Measurements from ENCODE around the gene EDNRA.

The EDNRA gene

GRCh38 chr4:147479376-147479775 is 1.5 kb upstream of the EDNRA start:
- H3K9me2 ChIP-seq (replicated peaks; ENCODE audit: low read depth, low read length) = peaks cover 5% of the 10 kb centered on the region; the same call in 1 of the 2 replicates
- H3K9ac ChIP-seq (ENCODE audit: low read depth, low read length, poor library complexity, severe bottlenecking) = no peak overlapping the region
- no peaks in the 10 kb centered on the region for H3K27me3 ChIP-seq (ENCODE audit: insufficient read depth, low read length, poor library complexity, severe bottlenecking)
- H2AFZ ChIP-seq (ENCODE audit: low read length) = no peak overlapping the region
- no peaks in the 10 kb centered on the region for H4K20me1 ChIP-seq (ENCODE audit: insufficient read depth, low read length, poor library complexity, severe bottlenecking)
- H3K4me3 ChIP-seq (ENCODE audit: low read length, poor library complexity, severe bottlenecking) = no peak overlapping the region
- H3K4me2 ChIP-seq (ENCODE audit: low read depth, low read length, poor library complexity, severe bottlenecking) = no peak overlapping the region
- no peaks in the 10 kb centered on the region for H3F3A ChIP-seq (ENCODE audit: low read depth)
- no peaks in the 10 kb centered on the region for H3K9me3 ChIP-seq (ENCODE audit: insufficient read depth, low read depth, low read length)
- no peaks in the 10 kb centered on the region for H3K36me3 ChIP-seq (ENCODE audit: insufficient read depth, low read length)
- no peaks in the 10 kb centered on the region for H3K79me2 ChIP-seq (ENCODE audit: insufficient read depth, low read length)
- TF ChIP-seq EZH2phosphoT487 (IDR thresholded peaks at IDR 0.05; ENCODE audit: borderline replicate concordance) (no peak), CTCF (conservative IDR thresholded peaks at IDR 0.05; ENCODE audit: low read length) (no peak)
- no peaks in the 10 kb centered on the region for H3K4me1 ChIP-seq (ENCODE audit: insufficient read depth, low read length, poor library complexity, severe bottlenecking)

GRCh38 chr4:147479786-147480185 is 1.1 kb upstream of the EDNRA start:
- Histone ChIP-seq H4K20me1 (ENCODE audit: insufficient read depth, low read length, poor library complexity, severe bottlenecking) (no peaks in the 10 kb centered on the region), H3K9ac (ENCODE audit: low read depth, low read length, poor library complexity, severe bottlenecking) (no peak overlapping the region), H3K4me1 (ENCODE audit: insufficient read depth, low read length, poor library complexity, severe bottlenecking) (no peaks in the 10 kb centered on the region), H3F3A (ENCODE audit: low read depth) (no peaks in the 10 kb centered on the region), H3K36me3 (ENCODE audit: insufficient read depth, low read length) (no peaks in the 10 kb centered on the region), H3K9me2 (replicated peaks; ENCODE audit: low read depth, low read length) (peaks cover 5% of the 10 kb centered on the region; the same call in 1 of the 2 replicates), H3K4me2 (ENCODE audit: low read depth, low read length, poor library complexity, severe bottlenecking) (no peak overlapping the region), H3K4me3 (ENCODE audit: low read length, poor library complexity, severe bottlenecking) (no peak overlapping the region), H2AFZ (ENCODE audit: low read length) (no peak overlapping the region), H3K27me3 (ENCODE audit: insufficient read depth, low read length, poor library complexity, severe bottlenecking) (no peaks in the 10 kb centered on the region), H3K79me2 (ENCODE audit: insufficient read depth, low read length) (no peaks in the 10 kb centered on the region), H3K9me3 (ENCODE audit: insufficient read depth, low read depth, low read length) (no peaks in the 10 kb centered on the region)
- TF ChIP-seq CTCF (conservative IDR thresholded peaks at IDR 0.05; ENCODE audit: low read length) (no peak), EZH2phosphoT487 (IDR thresholded peaks at IDR 0.05; ENCODE audit: borderline replicate concordance) (no peak)

GRCh38 chr4:147480502-147480890 is 401 bp upstream of the EDNRA start:
- no peaks in the 10 kb centered on the region for H3K9me3 ChIP-seq (ENCODE audit: insufficient read depth, low read depth, low read length)
- H3K4me1 ChIP-seq (ENCODE audit: insufficient read depth, low read length, poor library complexity, severe bottlenecking) = no peaks in the 10 kb centered on the region
- no peak overlapping the region for H3K9ac ChIP-seq (ENCODE audit: low read depth, low read length, poor library complexity, severe bottlenecking)
- no peaks in the 10 kb centered on the region for H3K79me2 ChIP-seq (ENCODE audit: insufficient read depth, low read length)
- H3F3A ChIP-seq (ENCODE audit: low read depth) = no peaks in the 10 kb centered on the region
- no peak overlapping the region for H3K4me2 ChIP-seq (ENCODE audit: low read depth, low read length, poor library complexity, severe bottlenecking)
- TF ChIP-seq EZH2phosphoT487 (IDR thresholded peaks at IDR 0.05; ENCODE audit: borderline replicate concordance) (no peak), CTCF (conservative IDR thresholded peaks at IDR 0.05; ENCODE audit: low read length) (no peak)
- no peak overlapping the region for H3K4me3 ChIP-seq (ENCODE audit: low read length, poor library complexity, severe bottlenecking)
- no peaks in the 10 kb centered on the region for H4K20me1 ChIP-seq (ENCODE audit: insufficient read depth, low read length, poor library complexity, severe bottlenecking)
- H3K36me3 ChIP-seq (ENCODE audit: insufficient read depth, low read length) = no peaks in the 10 kb centered on the region
- H3K9me2 ChIP-seq (replicated peaks; ENCODE audit: low read depth, low read length) = peaks cover 5% of the 10 kb centered on the region; the same call in 1 of the 2 replicates
- no peak overlapping the region for H2AFZ ChIP-seq (ENCODE audit: low read length)
- no peaks in the 10 kb centered on the region for H3K27me3 ChIP-seq (ENCODE audit: insufficient read depth, low read length, poor library complexity, severe bottlenecking)

All from Loucy (cell line).